ENCODE data around the gene RXRA. TPM values are rescaled to one million over a fixed set of nuclear protein-coding genes. Genes with fewer than 3 reads are reported as not detected.

Gene RXRA
- total and polyA plus RNA-seq, 10 of the 15 experiments (the other 5 are each of a cell fraction or from before 2014, with no cell fraction given): 0.89 to 36.8 (median 11.1) TPM

DNA sequence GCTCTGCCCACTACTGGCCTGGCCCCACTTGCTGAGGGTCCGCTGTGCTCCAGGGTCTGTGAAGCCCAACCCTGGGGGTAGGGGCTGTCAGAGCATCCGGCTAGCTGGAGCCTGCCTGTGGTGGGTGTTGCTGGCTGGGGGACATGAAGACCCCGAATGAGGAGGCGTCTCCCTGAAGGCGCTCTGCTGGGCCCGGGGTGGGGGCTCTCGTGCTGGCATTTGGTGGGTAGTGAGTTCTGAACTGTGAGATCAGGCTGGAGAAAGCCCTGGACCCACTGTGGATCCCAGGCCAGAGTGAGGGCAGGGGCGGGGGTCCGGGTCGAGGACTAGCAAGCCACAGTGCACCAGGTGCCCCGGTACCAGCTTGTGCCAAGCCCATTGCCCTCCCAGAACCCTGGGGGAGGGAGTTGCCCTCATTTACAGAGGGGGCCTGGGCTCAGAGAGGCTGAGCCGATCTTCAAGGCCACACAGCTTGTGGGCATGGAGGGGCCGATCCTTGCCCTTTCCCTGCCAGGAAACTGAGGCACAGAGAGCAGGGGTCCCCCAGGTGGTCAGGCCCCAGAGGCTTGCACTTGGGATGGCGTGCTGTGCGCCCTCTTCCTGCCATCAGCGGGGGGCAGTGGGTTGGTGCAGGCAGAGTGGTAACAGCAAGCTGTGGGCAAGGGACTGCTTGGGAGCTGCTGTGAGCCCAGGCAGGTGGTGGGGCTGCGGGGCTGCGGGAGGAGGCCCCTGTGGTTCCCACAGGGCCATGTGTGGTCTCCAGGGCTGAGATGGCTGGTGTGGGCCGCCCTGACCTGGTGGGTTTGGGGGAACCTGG, 15.9 kb downstream of the RXRA start:
- no TSS peak for BruUV-seq (replicated peaks)
- CTCF ChIA-PET: no interaction called here
- intact Hi-C loops (cut with micrococcal nuclease; ENCODE audit: unreplicated experiment) (no loop called here), in situ Hi-C loops (cut with MboI) (no loop called here)
- no peaks in the 10 kb centered on the region for H3K9me3 ChIP-seq (replicated peaks; ENCODE audit: control insufficient read depth, insufficient read depth, low read length)
- no peaks in the 10 kb centered on the region for H3K79me2 ChIP-seq (ENCODE audit: control insufficient read depth, insufficient read depth, low read length)
- no peaks in the 10 kb centered on the region for H3K36me3 ChIP-seq (ENCODE audit: control insufficient read depth in 2 of 2, insufficient read depth in 2 of 2, low read length in 1 of 2)
- ATAC-seq (no peak), FAIRE-seq (no peak), DNase-seq (ENCODE audit: low read depth, low spot score) (no peak)
- H3K4me2 ChIP-seq (ENCODE audit: control insufficient read depth, insufficient read depth): no peak overlapping the region
- no peak overlapping the region for H3K27ac ChIP-seq (ENCODE audit: control insufficient read depth, insufficient read depth)
- H4K20me1 ChIP-seq (ENCODE audit: control insufficient read depth, insufficient read depth): no peaks in the 10 kb centered on the region
- POLR2A ChIA-PET: no interaction called here
- no peaks in the 10 kb centered on the region for H3K4me1 ChIP-seq (ENCODE audit: control insufficient read depth, insufficient read depth, low read length)
- RAD21 ChIA-PET (ENCODE audit: unreplicated experiment): no interaction called here
- H3K4me3 ChIP-seq: no peak overlapping the region
- H3K27me3 ChIP-seq (replicated peaks in 1 of 2; ENCODE audit: control insufficient read depth in 2 of 2, insufficient read depth in 2 of 2, low read length in 1 of 2): no peaks in the 10 kb centered on the region; a peak in 1 of 4 replicates
- SMC1A ChIA-PET (ENCODE audit: uncharacterized antibody, unreplicated experiment): no interaction called here
- H2AFZ ChIP-seq (ENCODE audit: control insufficient read depth, low read depth, low read length): no peak overlapping the region
- WGBS (ENCODE audit: insufficient coverage, insufficient replicate concordance, low lambda C conversion rate, missing lambda C conversion rate): 46% methylated on average over 19 of the region's 19 CpGs
- no peak overlapping the region for H3K9ac ChIP-seq (ENCODE audit: control insufficient read depth, insufficient read depth, low read length)
- TF ChIP-seq FOXM1 (IDR thresholded peaks at IDR 0.05; ENCODE audit: low read depth, low read length): no peak
- no peak for TF ChIP-seq CHD4 (IDR thresholded peaks at IDR 0.05)
- TF ChIP-seq, protein P1, sequence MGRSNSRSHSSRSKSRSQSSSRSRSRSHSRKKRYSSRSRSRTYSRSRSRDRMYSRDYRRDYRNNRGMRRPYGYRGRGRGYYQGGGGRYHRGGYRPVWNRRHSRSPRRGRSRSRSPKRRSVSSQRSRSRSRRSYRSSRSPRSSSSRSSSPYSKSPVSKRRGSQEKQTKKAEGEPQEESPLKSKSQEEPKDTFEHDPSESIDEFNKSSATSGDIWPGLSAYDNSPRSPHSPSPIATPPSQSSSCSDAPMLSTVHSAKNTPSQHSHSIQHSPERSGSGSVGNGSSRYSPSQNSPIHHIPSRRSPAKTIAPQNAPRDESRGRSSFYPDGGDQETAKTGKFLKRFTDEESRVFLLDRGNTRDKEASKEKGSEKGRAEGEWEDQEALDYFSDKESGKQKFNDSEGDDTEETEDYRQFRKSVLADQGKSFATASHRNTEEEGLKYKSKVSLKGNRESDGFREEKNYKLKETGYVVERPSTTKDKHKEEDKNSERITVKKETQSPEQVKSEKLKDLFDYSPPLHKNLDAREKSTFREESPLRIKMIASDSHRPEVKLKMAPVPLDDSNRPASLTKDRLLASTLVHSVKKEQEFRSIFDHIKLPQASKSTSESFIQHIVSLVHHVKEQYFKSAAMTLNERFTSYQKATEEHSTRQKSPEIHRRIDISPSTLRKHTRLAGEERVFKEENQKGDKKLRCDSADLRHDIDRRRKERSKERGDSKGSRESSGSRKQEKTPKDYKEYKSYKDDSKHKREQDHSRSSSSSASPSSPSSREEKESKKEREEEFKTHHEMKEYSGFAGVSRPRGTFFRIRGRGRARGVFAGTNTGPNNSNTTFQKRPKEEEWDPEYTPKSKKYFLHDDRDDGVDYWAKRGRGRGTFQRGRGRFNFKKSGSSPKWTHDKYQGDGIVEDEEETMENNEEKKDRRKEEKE (IDR thresholded peaks at IDR 0.05): no peak
- TF ChIP-seq, protein P2, sequence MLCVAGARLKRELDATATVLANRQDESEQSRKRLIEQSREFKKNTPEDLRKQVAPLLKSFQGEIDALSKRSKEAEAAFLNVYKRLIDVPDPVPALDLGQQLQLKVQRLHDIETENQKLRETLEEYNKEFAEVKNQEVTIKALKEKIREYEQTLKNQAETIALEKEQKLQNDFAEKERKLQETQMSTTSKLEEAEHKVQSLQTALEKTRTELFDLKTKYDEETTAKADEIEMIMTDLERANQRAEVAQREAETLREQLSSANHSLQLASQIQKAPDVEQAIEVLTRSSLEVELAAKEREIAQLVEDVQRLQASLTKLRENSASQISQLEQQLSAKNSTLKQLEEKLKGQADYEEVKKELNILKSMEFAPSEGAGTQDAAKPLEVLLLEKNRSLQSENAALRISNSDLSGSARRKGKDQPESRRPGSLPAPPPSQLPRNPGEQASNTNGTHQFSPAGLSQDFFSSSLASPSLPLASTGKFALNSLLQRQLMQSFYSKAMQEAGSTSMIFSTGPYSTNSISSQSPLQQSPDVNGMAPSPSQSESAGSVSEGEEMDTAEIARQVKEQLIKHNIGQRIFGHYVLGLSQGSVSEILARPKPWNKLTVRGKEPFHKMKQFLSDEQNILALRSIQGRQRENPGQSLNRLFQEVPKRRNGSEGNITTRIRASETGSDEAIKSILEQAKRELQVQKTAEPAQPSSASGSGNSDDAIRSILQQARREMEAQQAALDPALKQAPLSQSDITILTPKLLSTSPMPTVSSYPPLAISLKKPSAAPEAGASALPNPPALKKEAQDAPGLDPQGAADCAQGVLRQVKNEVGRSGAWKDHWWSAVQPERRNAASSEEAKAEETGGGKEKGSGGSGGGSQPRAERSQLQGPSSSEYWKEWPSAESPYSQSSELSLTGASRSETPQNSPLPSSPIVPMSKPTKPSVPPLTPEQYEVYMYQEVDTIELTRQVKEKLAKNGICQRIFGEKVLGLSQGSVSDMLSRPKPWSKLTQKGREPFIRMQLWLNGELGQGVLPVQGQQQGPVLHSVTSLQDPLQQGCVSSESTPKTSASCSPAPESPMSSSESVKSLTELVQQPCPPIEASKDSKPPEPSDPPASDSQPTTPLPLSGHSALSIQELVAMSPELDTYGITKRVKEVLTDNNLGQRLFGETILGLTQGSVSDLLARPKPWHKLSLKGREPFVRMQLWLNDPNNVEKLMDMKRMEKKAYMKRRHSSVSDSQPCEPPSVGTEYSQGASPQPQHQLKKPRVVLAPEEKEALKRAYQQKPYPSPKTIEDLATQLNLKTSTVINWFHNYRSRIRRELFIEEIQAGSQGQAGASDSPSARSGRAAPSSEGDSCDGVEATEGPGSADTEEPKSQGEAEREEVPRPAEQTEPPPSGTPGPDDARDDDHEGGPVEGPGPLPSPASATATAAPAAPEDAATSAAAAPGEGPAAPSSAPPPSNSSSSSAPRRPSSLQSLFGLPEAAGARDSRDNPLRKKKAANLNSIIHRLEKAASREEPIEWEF (IDR thresholded peaks at IDR 0.05; ENCODE audit: insufficient replicate concordance, low read depth, low read length): no peak
- TF ChIP-seq PML (IDR thresholded peaks at IDR 0.05; ENCODE audit: low read length): no peak
- TF ChIP-seq BRCA1 (IDR thresholded peaks at IDR 0.05; ENCODE audit: low read depth, low read length): no peak
- no peak for TF ChIP-seq IKZF2 (IDR thresholded peaks at IDR 0.05)
- no peak for TF ChIP-seq EZH2 (IDR thresholded peaks at IDR 0.05; ENCODE audit: borderline replicate concordance, control insufficient read depth, low read depth, low read length)
- TF ChIP-seq KAT2A (conservative IDR thresholded peaks at IDR 0.05; ENCODE audit: control insufficient read depth, low read depth, low read length): no peak
- TF ChIP-seq RBBP5 (conservative IDR thresholded peaks at IDR 0.05): no peak
- TF ChIP-seq BCL11A (IDR thresholded peaks at IDR 0.05; ENCODE audit: low read depth, low read length): no peak
- no peak for TF ChIP-seq FOS (IDR thresholded peaks at IDR 0.05; ENCODE audit: borderline replicate concordance, extremely low read depth, insufficient read length)

Data from GM12878 (cell line).